Hindlimb muscle (tissue), 1 donor: ENCODE data around the gene DCC. TPM values are rescaled to one million over a fixed set of nuclear protein-coding genes. Genes with fewer than 3 reads are reported as not detected.

Experiments used
- DNase-seq: peaks from one replicate; pipeline ENCODE4 v3.0.0-alpha.2; 2013
- polyA plus RNA-seq: library from polyadenylated mRNA; unstranded; fragments of 120-200 nt; gene quantifications from one replicate; pipeline ENCODE4 v1.2.1, GENCODE V29; 2013; ENCODE audit not compliant: insufficient read length

DCC gene
- polyA plus RNA-seq, 1 donor = 0.14 TPM

DNA sequence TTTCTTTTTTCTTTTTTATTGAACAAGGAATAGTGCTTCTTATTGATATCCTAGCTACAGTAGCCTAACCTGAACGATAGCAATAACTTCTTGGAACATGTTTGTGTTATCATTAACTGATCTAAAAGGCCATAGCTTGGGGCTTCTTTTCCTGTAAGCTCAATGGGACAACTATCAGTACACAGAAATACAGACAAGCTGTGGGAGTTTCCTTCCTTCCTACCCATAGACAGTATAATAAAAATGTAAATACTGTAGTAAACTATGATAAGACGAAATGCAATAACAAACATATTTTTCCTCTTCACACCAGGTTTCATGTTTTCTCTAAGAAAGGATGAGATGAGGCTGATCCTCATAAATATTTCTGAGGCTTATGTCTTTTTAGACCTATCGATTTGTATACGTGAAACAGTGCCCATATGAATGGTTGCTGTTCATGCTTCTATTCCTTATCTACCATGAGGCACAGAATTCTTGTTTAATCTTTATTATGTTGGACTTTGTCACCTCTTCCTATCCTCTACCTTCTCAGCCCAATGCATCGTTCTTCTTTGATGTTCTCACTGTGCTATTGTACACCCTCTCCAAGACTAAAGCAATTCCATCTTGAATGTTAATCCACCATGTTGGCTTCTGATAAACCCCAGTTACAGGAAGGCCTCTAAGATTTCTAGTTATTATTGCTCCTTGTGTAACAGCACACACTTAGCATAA lies 361.4 kb downstream of the DCC start:
- DNase-seq = no peak

DNA sequence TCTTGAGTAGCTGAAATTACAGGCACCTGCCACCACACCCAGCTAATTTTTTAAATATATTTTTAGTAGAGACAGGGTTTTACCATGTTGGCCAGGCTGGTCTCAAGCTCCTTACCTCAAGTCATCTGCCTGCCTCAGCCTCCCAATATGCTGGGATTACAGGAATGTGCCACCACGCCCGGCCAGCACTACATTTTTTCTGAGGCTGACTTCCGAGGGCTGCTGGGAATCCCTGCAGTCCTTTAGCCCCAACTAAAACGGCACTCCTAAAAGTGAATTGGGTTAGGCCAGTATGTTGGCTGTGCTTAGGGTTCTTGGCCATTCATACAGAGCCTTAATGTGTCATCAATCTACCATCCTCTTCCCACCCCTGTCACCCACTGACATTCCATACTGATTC lies 375.4 kb downstream of the DCC start:
- no peak for DNase-seq

DNA sequence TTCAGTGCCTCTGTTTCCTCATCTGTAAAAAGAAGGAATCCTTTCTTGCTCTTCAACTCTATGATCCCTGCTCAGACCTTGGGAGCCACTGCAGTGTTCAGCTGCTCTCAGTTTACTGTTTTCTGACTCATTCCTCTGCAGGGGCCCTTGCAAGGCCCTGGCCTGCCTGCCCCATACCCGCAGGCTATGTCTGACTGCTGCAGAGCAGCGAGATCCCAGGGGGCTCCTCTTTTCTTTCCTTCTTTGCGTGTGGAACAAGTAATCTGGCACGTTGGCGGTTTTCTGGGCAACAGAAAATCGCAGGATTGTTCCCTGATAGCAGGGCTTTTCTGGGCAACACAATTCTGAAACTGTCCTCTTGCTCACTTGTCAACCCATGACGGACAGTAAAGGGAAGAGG lies 376.0 kb downstream of the DCC start:
- no peak for DNase-seq

DNA sequence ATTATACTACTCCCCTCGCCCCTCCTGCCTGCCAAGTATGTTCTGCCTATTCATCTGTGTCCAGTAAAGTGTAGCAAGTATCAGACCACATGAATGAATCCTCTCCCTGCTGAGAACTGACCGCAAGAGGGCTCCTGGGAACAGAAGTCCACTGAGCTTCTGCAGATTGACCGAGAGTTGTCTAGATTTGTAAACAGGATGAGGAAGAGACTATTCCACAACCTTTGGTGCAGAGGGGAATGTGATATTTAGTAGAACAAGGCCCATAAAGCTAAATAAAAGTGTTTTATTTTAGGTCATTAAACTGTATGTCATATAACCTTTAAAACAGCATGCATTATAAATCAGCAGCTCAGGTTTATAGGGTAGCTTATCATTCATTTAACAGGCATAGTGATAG lies 377.0 kb downstream of the DCC start:
- no peak for DNase-seq

DNA sequence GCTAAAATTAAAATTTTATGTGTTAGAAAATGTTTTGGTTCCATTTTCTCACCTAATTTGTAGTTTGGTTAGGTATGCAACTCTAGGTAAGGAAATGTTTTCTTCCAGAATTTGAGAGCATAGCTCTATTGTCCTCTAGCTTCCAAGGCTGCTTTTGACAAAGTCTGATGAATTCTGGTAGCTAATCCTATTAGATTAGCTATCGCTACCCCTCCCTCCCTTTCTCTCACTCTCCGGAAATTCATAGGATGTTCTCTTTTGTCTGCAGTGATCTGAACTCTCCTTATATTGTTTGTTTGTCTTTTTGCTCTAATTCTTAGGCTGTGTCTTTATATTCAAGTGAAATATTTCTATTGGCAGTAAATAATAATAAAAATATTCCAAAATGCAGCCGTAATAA lies 382.9 kb downstream of the DCC start:
- no peak for DNase-seq

DNA sequence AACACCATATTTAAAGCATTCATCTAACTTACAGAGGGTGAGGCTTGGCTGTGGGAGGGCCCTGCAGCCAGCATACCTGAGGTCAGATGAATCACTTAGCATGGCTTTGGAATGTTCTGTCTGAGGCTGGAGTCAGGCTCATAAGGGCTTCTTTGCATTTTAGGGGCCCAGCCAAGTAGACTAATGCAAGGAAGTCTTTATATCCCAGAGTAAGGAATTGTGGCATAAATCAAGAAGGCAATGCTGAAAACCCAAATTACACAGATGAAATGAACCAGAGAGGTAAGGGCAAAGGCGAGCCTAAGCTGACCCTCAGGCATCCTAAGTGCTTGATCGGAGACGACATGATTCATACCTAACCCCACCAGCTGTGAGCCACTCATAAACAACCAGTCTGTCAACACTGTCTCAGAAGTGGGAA lies 383.6 kb downstream of the DCC start:
- no peak for DNase-seq

DNA sequence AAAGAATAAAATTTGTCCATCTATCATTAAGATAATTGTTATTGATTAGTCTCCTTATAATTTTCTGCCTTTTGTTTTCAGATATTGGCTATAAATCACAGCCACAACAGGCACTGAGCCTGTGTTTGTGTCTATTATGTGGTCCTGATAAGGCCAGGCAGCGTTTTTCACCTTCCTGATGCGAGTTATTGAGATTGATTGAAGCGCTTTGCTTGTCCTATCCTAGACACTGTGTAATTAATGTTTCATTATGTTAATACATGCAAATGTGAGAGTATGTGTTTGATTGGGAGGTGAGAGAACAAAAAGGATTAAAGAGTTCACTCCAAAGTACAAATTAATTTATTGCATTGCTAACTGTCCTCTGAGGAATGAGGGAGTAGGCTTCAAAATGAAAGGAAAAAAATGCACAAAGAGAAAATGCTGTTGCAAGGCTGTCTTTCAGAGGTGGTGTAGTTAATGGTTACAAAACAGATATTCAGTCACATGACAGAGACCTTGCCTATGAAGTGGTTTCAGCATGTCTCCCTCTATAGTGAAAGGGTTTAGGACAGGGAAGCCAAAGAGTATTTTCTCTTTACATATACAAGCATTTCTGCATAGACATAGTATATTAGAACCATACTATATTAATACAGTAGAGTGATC lies 391.1 kb downstream of the DCC start:
- DNase-seq = no peak

DNA sequence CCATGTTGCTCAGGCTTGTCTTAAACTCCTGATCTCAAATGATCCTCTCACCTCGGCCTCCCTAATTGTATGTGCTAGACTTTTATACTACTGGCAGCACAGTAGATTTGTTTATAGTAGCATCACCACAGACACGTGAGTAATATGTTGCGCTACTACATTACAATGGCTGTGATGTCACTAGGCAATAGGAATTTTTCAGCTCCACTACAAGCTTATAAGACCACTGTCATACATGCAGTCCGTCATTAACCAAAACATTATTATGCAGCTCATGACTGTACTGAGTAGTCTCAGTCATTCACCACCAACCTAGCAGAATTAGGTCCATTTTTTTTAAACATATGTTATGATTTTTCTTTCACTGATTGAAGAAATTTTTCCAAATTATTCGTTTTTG lies 398.9 kb downstream of the DCC start:
- no peak for DNase-seq

DNA sequence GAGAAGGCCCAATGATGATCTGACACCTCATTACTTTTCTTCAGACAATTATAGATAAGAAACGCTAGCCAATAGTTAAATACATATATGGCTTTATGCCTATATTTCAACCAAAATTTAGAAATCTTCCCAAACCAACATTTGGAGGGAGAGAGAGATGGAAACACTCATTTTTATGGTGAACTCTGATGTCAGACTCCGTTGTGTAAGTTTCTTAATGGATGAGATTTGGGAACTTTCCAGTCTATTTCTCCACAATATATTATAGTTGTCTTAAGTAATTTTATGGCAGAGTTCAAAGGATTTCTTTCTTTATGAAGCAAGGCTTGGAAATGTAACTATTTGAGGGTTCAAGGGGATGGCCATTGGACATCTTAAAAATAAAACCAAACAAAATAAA lies 407.0 kb downstream of the DCC start:
- DNase-seq = no peak

DNA sequence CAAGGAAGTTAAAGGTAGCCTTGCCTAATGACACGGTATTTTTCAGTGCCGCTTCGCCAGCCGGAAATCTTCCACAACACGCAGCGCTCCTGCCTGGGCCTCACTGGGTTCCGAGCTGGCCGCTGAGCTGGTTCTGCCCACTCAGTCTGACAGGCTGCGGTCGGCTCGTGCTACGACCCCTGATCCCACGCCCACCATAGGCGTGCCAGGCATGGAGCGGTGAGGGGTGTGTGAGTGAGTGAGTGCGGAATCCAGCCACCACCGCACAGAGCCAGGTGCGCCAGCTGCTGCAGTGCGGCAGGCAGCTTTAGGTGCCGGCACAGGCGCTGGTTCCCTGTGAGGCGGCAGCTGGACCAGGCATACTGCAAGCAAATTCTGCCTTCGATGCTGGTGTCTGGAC lies 407.9 kb downstream of the DCC start:
- DNase-seq = no peak

DNA sequence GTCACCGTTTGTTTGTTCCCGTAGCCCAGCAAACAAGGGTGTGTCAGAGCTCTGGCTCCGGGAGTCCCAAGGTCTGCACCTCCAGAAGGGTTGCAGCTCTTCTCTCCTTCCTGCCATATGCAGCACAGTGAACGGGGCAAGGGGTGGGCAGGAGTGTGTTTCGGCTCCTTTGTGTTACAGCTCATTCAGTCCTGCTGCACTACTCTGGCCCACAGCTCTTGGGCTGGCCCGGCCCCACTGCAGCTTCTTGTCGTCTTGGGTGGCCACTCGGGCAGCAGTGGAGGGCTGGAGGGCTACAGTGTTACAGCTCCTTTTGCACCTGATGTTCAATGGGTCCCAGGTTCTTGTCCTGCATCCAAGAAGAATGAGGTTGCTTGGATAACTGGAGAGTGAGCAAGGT lies 408.3 kb downstream of the DCC start:
- no peak for DNase-seq

DNA sequence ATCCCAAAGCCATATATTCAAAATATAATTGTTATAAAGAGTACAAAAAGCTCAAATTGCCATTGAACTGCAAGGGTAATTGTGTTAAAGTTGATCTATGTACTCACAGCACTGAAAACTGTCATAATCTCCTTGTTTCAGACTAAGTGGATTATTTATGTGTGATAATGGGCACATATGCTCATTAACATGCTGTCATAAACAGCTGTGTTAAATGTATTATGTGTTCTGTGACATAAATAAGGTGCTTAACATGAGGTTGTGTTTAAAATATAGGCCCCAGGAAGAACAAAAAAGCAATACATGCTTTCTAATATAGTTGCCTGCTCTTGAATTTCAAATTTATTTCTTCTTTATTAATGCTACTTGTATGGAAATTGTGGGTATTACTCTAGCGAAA lies 409.5 kb downstream of the DCC start:
- DNase-seq = no peak

DNA sequence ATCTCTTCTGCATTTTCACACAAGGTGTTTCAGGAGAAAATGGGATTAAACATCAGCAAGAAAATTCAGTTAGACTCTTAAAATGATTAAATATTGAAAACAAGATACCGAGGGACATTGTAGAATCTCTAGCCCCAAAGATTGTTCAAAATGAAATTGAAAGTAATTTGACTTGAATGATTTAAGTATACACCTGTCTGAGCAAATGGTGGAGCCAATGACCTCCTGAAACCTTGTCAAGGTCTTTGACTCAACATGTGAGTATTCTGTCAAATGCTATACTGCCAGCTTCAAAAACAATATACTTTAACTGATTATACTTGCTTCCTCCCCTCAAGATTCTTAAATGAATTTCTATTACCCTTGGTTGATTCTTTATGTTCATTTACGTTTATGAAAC lies 411.0 kb downstream of the DCC start:
- DNase-seq = no peak

DNA sequence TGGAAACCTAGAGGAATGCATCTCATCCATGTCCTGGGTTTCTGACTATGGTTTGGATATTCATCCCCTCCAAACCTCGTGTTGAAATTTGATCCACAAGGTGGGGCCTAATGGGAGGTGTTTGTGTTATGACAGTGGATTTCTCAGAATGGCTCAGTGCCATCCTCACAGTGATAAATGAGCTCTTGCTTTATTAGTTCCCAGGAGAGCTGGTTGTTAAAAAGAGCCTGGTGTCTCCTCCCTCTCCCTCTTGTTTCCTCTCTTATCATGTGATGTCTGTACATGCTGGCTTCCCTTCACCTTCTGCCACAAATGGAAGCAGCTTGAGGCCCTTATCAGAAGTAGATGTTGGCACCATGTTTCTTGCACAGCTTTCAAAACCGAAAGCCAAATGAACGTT lies 424.3 kb downstream of the DCC start:
- DNase-seq = no peak

DNA sequence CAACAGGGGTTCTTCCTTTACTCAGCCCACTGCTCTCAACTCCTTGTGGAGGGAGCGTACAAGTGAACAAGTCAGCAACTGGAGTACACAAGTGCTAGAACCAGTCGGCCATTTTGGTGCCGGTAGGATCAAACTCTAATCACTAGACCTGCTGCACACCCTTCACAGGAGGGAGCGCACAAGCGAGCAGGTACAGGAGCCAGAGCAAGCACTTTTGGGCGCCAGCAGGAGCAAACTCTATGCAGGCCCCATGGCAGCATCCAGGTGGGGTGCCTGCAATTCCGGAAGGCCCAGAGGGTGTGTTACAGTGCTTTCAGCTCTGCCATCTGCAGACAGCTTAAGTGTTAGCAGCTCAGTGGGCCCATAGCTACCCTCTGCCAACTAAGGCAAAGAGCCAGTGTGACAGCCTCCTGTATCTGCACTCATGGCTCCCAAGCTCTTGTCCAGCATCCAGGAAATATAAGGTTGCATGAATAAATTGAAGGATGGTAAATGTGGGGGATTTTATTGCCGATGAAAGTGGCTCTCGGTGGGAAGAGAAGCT lies 426.1 kb downstream of the DCC start:
- DNase-seq = no peak

DNA sequence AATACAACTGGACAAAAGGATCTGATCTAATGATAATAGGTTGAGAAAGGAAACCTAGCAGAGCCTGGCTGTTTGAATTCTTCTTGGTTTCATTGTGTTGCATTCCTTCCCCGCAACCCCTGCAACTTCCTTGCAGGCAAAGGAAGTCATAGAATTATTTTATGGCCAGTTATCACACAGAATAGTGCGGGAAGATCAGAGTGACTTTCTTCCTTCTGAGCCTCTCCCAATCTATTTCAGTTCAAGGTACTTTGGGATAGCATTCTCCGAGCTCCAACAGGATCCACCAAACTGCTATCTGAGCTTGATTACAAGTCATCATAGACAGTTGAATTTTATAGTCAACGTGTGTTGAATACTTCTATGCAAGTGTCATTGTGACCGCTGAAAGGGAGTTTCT lies 441.1 kb downstream of the DCC start:
- DNase-seq = no peak

DNA sequence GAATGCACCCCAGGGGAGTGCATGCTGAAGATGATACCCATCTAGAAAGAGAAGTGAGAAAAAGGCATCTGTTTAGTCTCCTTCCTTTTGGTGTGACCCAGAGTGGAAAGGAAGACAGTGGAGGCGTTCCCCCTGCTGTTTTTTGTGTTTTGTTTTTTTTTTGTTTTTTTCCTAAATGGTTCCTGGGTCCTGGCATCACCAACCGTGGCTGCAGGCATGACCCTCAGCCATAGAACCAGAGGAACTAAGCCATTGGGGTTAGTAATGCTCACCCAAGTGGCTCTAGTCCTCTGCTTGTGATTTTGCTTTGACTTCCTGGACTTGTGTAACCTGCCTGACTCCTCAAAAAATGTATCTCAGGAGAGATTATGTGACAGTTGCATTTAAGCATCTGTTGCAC lies 451.3 kb downstream of the DCC start:
- DNase-seq = no peak

DNA sequence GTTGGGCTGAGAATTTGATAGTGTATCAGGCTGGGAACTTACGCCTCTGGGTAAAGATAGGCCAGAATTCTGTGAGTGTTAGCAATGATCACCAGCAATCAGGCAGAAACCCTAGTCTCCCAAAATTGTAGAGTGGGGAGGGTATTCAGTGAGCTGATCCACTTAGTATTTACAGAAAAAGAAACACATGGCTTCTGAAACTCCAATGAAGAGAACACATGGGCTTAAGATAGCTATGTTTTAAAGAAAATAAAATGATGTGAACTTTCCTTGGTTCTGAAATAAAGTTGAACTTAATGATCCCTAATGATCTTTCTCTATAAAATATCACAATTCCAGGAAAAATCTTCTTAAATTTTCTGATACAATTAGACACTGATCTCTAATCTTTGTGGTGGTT lies 472.8 kb downstream of the DCC start:
- DNase-seq = no peak

DNA sequence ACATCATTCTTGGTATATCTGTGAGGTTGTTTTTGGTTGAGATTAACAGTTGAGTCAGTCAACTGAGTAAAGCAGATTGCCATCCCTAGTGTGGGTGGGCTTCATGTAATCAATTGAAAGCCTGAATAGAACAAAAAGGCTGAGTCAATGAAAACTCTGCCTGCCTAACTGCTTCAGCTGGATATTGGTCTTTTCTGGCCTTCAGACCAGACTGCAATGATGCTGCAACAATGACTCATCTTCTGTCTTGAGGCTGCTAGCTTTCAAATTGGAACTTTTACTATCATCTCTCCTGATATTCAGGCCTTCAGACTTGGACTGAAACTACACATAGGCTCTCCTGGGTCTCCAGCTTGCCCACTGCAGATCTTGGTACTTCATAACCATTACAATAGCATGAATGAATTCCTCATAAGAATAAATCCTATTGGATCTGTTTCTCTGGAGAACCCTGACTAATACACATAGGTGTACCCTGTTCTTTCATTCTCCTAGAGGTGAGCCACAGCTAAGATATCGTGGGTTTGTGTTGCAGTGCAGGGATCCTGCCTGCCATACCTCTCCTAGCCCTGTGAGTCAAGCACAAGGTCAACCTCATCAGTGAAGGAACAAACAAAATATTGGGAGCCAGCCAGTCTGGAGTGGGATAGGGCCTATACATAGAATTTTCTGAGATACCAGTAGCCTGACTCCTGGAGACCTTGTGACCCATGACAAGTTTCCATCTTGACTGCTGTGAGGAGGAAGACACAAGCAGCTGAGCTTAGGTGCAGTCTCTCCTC lies 473.8 kb downstream of the DCC start:
- no peak for DNase-seq

DNA sequence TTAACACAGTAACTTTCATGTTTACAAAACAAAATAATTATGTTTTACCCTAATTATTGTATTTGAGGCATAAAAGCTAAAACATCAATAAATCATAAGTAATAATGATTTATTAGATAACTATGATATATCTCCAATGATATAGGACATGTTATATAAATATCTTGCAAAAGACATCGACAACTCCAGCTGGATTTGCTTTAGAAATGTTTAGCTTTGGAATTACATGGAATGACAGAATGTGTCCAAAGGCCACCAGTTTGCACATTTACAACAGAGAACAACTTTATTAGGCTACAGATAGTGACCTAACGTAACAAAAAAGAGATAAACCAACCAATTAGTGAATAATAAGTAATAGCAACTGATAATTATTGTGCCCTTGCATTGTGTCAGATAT lies 475.7 kb downstream of the DCC start:
- no peak for DNase-seq

DNA sequence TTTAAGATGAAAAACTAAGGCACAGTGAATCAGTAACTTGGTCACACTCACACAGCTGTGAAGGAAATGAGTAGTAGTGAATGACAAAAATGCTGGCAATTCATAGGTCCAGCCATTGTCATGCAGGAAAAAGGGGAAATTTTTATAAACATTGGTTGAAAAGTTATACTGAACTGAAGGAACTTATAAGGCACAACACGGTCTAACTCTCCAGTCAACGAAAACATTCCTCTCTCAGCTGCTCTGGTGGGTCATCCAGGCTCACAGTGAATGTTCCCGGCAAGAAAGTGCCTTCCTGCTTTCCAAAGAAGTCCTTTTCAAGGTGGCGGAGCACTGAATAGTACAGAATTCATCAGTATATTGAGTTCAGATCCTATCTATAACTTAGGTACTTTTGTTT lies 476.1 kb downstream of the DCC start:
- no peak for DNase-seq

DNA sequence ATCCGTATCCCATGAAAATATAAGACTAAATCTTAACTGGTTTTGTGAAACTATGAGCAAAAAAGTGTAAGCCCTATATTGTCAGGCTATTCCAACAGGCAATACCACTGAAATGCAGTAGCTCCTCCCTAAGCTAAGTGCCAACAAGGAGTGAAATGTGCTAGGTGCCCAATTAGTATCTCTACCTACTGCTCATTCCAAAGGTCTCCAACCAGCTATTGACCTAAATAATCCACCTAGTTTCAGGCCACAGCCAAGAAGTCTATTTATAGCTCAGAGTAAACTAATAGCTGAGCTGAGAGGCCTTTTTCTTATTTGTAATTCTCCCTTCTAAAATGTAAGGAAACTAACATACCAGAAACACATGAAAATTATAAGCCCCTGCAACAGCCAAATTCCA lies 482.2 kb downstream of the DCC start:
- DNase-seq = no peak

DNA sequence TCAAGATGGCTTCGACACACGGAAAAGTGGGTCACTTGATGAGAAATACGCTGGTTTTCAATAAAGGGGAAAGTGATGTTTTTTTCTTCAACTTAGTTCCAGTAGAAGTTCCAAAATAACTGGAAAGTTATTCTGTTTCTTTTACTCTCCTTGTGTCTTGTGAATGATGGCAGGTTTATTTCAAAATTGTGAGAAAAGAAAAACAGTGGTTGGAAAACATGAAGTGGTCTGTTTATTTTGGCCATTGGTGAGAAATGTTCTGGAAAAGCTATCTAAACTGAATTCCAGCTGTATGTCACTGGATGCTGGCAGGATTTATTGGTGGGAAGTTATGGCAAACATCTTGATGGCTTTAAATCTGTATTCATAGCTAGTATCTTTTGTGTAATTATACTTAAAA lies 484.1 kb downstream of the DCC start:
- peak; percentile 14 for DNase-seq

DNA sequence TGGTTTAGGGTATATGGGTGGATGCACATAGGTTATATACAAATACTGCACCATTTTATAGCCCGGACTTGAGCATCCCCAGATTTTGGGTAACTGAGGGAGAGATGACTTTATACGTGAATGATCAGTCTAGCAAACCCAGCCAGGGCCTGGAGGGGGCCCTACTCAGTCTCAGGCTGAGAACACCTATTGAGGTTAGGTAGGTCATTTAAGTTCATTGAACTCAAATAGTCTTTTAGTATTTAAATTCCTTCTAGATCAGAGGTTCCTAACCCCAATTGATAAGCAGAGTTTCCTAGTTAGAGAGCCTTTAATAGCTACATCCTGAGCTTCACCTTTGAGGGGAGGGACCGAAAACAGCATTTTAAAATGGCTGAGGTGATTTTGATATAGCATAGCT lies 487.0 kb downstream of the DCC start:
- DNase-seq = no peak
